Measurements from ENCODE around the gene CEP97.

DNA sequence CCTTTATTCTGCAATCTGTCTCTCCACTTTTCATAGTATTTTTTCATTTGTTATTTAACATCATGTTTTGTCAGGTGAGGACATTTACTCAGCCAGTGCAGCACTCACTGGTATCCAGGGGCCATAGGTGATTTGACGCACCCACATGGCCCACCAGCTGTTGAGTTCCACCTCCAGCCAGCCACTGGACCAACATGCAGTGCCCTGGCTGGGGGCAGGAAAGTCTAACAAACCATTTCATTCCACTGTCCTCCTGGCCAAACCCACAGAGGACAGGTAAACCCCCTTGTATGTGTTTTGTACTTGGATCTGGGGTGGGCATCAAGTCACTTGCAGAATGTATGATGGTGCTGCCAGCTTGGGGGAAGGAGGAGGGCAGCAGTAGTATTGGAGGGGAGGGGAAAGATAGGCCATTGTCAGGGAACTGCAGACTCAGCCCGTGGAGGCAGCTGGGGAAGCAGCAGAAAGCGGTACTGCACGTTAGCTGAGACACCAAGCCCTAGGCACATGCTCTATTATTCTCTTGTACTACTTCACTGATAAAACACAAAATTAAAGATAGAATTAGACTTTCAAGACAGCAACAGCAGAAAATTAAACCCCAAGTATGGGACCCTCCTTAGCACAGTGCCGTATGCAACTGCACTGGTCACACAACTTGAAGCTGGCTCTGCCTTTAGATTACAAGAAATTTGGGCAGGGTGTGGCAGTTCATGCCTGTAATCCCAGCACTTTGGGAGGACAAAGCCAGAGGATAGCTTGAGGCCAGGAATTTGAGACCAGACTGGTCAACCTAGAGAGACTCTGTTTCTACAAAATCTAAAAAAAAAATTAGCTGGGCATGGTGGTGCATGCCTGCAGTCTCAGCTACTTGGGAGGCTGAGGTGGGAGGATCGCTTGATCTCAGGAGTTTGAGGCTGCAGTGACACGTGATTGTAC, 22.4 kb upstream of the CEP97 start:
- TF ChIP-seq, protein P1, sequence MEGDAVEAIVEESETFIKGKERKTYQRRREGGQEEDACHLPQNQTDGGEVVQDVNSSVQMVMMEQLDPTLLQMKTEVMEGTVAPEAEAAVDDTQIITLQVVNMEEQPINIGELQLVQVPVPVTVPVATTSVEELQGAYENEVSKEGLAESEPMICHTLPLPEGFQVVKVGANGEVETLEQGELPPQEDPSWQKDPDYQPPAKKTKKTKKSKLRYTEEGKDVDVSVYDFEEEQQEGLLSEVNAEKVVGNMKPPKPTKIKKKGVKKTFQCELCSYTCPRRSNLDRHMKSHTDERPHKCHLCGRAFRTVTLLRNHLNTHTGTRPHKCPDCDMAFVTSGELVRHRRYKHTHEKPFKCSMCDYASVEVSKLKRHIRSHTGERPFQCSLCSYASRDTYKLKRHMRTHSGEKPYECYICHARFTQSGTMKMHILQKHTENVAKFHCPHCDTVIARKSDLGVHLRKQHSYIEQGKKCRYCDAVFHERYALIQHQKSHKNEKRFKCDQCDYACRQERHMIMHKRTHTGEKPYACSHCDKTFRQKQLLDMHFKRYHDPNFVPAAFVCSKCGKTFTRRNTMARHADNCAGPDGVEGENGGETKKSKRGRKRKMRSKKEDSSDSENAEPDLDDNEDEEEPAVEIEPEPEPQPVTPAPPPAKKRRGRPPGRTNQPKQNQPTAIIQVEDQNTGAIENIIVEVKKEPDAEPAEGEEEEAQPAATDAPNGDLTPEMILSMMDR (IDR thresholded peaks at IDR 0.05), result no peak
- TF ChIP-seq POLR2AphosphoS5 (IDR thresholded peaks at IDR 0.05), result no peak
- no peak for TF ChIP-seq POLR2A (IDR thresholded peaks at IDR 0.05)
